LNCaP clone FGC (cell line): ENCODE data around the gene PDE4D.
A peak's percentile ranks its signal among the peaks of the same experiment; 100 is the strongest.

ENCODE experiments used
- DNase-seq: peaks from one replicate; pipeline ENCODE4 v3.0.0-alpha.2; 2011; ENCODE audit warnings: low read depth
- H3K4me3 ChIP-seq: 2 replicates; pipeline ENCODE4 v1.5.1; 2011; ENCODE audit warnings: mild to moderate bottlenecking, low read depth, low read length, control low read depth
- CTCF ChIP-seq: IDR thresholded peaks from 2 replicates; pipeline ENCODE4 v1.5.1; 2012; ENCODE audit warnings: mild to moderate bottlenecking; ENCODE audit not compliant: control insufficient read depth, insufficient read depth; ENCODE audit errors: extremely low read depth

The PDE4D gene

GRCh38 chr5:59592101-59592500 lies 301.4 kb downstream of the PDE4D start:
- peak; percentile 3 for DNase-seq
- no peak for TF ChIP-seq CTCF
- no peak overlapping the region for H3K4me3 ChIP-seq

- no peak for TF ChIP-seq CTCF
- DNase-seq: no peak
- no peak overlapping the region for H3K4me3 ChIP-seq
These were observed 302.4 kb downstream of the PDE4D start for GRCh38 chr5:59591162-59591561.

- TF ChIP-seq CTCF: no peak
- no peak overlapping the region for H3K4me3 ChIP-seq
- no peak for DNase-seq
These were observed 304.6 kb downstream of the PDE4D start for GRCh38 chr5:59588922-59589321.

- peak; percentile 36; the same call in 1 of the 2 replicates for TF ChIP-seq CTCF
- DNase-seq: peak; percentile 34
- peak overlapping the region; percentile 43 for H3K4me3 ChIP-seq
These were observed 305.8 kb downstream of the PDE4D start for GRCh38 chr5:59587489-59588337.

GRCh38 chr5:59586841-59587240 lies 306.7 kb downstream of the PDE4D start:
- 0 out of 2 replicates have a peak overlapping the region, but pooled peaks have one; percentile 43 for H3K4me3 ChIP-seq
- TF ChIP-seq CTCF: no peak
- DNase-seq: no peak

GRCh38 chr5:59584858-59585846 lies 308.4 kb downstream of the PDE4D start:
- DNase-seq: no peak
- H3K4me3 ChIP-seq: no peak overlapping the region
- no peak for TF ChIP-seq CTCF
